ENCODE results near the gene DNAJB2.

The DNAJB2 gene

GRCh38 chr2:219334076-219334475, 54.9 kb downstream of the DNAJB2 start:
- H3K9me3 ChIP-seq (ENCODE audit: control insufficient read depth, insufficient read depth, low read length), result no peaks in the 10 kb centered on the region
- no peaks in the 10 kb centered on the region for H3K36me3 ChIP-seq (ENCODE audit: control insufficient read depth, insufficient read depth, low read length)
- H3K27ac ChIP-seq (ENCODE audit: low read depth, low read length), result no peak overlapping the region
- peaks cover 61% of the 10 kb centered on the region for H3K27me3 ChIP-seq (ENCODE audit: control insufficient read depth, insufficient read depth, low read length)
- no peak overlapping the region for H3K9ac ChIP-seq (ENCODE audit: low read depth, low read length)
- peaks cover 4% of the 10 kb centered on the region for H3K4me1 ChIP-seq (ENCODE audit: control insufficient read depth, insufficient read depth, low read length)
- no peak overlapping the region for H3K4me3 ChIP-seq (ENCODE audit: low read depth, low read length)

GRCh38 chr2:219335373-219335786, 56.2 kb downstream of the DNAJB2 start:
- Histone ChIP-seq H3K9me3 (ENCODE audit: control insufficient read depth, insufficient read depth, low read length) (no peaks in the 10 kb centered on the region), H3K9ac (ENCODE audit: low read depth, low read length) (no peak overlapping the region), H3K27ac (ENCODE audit: low read depth, low read length) (no peak overlapping the region), H3K4me3 (ENCODE audit: low read depth, low read length) (no peak overlapping the region), H3K36me3 (ENCODE audit: control insufficient read depth, insufficient read depth, low read length) (no peaks in the 10 kb centered on the region), H3K4me1 (ENCODE audit: control insufficient read depth, insufficient read depth, low read length) (peaks cover 4% of the 10 kb centered on the region), H3K27me3 (ENCODE audit: control insufficient read depth, insufficient read depth, low read length) (peaks cover 48% of the 10 kb centered on the region)

Data from HUES48 (cell line).